Measurements from ENCODE around the gene CST4. TPM values are rescaled to one million over a fixed set of nuclear protein-coding genes. Genes with fewer than 3 reads are reported as not detected.

Gene CST4
- total and polyA plus RNA-seq, 2 donors (not counting 1 experiment from before 2014, with no cell fraction given) = not detected

DNA sequence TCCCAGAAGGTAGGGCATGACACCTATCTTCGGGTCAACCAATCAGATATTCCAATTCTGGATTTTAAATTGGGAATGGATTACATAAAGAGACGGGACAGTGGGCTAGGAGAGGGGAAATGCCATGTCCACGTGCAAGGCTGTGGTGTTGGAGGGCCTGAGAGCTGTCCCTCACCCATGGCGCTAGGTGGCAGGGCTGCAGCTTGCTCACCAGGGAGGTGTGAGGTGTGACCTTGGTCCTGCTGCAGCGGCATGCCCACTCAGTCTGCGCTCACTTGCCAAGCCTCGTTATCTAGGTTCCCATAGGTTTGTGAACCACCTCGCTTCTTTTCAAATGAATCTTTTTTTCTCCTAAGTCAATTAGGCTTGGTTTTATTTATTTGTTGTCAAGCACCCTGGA lies 31.6 kb downstream of the CST4 start:
- POLR2A ChIA-PET = no interaction called here

DNA sequence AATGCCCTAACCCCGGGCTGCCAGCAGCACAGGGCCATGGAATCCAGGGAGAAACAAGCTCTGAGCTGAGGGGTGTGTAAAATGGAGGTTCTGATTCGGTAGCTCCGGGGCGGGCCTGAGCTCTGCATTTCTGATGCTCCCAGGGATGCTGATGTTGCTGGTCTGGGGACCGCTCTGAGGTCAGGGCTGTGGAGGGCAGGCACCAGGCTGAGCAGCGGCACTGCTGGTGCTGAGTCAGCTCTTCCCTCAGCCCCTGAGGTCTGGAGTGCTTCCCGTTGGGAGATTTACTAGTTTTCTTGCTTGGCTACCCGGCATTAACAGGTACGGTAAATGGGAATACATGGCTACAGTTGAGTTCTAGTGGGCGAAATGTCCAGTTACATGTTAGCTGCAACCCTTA lies 32.5 kb downstream of the CST4 start:
- H3K4me2 ChIP-seq (replicated peaks; ENCODE audit: low read depth, low read length, poor library complexity, severe bottlenecking) = no peak overlapping the region
- intact Hi-C loops (cut with micrococcal nuclease) = no loop called here

More for the DNA sequence above, 31.6 kb downstream of the CST4 start:
- H3K27ac ChIP-seq (ENCODE audit: low read length in 2 of 2) = no peak overlapping the region
- no peak overlapping the region for H3K4me3 ChIP-seq (ENCODE audit: control extremely low read depth in 1 of 5, extremely low read depth in 1 of 5, insufficient read depth in 1 of 5, low read depth in 2 of 5, low read length in 4 of 5)
- H3K79me2 ChIP-seq (ENCODE audit: control insufficient read depth, insufficient read depth, low read length) = no peaks in the 10 kb centered on the region
- Mint-ChIP-seq H3K27ac (no peak overlapping the region), H3K4me3 (no peak overlapping the region), H3K27me3 (peaks cover 17% of the 10 kb centered on the region), H3K4me1 (peaks cover 6% of the 10 kb centered on the region), H3K9me3 (ENCODE audit: insufficient read depth) (no peaks in the 10 kb centered on the region)
- H3K9ac ChIP-seq (ENCODE audit: low read length) = no peak overlapping the region
- no peak overlapping the region for H3K4me2 ChIP-seq (replicated peaks; ENCODE audit: low read depth, low read length, poor library complexity, severe bottlenecking)
- H2AFZ ChIP-seq (ENCODE audit: insufficient read depth, low read depth, low read length, poor library complexity, severe bottlenecking) = no peak overlapping the region
- CTCF ChIA-PET = no interaction called here
- H3K27me3 ChIP-seq (replicated peaks in 1 of 4; ENCODE audit: control extremely low read depth in 1 of 4, control insufficient read depth in 3 of 4, insufficient read depth in 4 of 4, low read length in 3 of 4) = no peaks in the 10 kb centered on the region
- peaks cover 5 to 11% of the 10 kb centered on the region in 2 donors for H3K4me1 ChIP-seq (ENCODE audit: control insufficient read depth in 2 of 2, insufficient read depth in 2 of 2, low read length in 2 of 2)
- no peaks in the 10 kb centered on the region for H3K36me3 ChIP-seq (replicated peaks in 1 of 2; ENCODE audit: control extremely low read depth in 1 of 2, control insufficient read depth in 1 of 2, extremely low read depth in 1 of 2, insufficient read depth in 2 of 2, low read length in 1 of 2)
- TF ChIP-seq, protein P1, sequence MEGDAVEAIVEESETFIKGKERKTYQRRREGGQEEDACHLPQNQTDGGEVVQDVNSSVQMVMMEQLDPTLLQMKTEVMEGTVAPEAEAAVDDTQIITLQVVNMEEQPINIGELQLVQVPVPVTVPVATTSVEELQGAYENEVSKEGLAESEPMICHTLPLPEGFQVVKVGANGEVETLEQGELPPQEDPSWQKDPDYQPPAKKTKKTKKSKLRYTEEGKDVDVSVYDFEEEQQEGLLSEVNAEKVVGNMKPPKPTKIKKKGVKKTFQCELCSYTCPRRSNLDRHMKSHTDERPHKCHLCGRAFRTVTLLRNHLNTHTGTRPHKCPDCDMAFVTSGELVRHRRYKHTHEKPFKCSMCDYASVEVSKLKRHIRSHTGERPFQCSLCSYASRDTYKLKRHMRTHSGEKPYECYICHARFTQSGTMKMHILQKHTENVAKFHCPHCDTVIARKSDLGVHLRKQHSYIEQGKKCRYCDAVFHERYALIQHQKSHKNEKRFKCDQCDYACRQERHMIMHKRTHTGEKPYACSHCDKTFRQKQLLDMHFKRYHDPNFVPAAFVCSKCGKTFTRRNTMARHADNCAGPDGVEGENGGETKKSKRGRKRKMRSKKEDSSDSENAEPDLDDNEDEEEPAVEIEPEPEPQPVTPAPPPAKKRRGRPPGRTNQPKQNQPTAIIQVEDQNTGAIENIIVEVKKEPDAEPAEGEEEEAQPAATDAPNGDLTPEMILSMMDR (IDR thresholded peaks at IDR 0.05) = no peak
- TF ChIP-seq EZH2 (IDR thresholded peaks at IDR 0.05; ENCODE audit: borderline replicate concordance, insufficient read depth, low read depth, low read length, poor library complexity, severe bottlenecking) = no peak
- H3K9me3 ChIP-seq (ENCODE audit: control extremely low read depth in 1 of 3, control insufficient read depth in 2 of 3, insufficient read depth in 1 of 3, low read length in 2 of 3) = no peaks in the 10 kb centered on the region
- ATAC-seq (ENCODE audit: low read depth) (no peak), DNase-seq (no peak)
- 68% methylated on average over 4 of the region's 8 CpGs for WGBS (ENCODE audit: insufficient coverage)
- intact Hi-C loops (cut with micrococcal nuclease) = no loop called here
- H4K20me1 ChIP-seq (ENCODE audit: control insufficient read depth, insufficient read depth, low read length, poor library complexity, severe bottlenecking) = no peaks in the 10 kb centered on the region

More for the DNA sequence above, 32.5 kb downstream of the CST4 start:
- Mint-ChIP-seq H3K27ac (no peak overlapping the region), H3K4me1 (peaks cover 6% of the 10 kb centered on the region), H3K27me3 (peaks cover 17% of the 10 kb centered on the region), H3K4me3 (no peak overlapping the region), H3K9me3 (ENCODE audit: insufficient read depth) (no peaks in the 10 kb centered on the region)
- Histone ChIP-seq H3K4me3 (ENCODE audit: control extremely low read depth in 1 of 5, extremely low read depth in 1 of 5, insufficient read depth in 1 of 5, low read depth in 2 of 5, low read length in 4 of 5) (no peak overlapping the region), H3K27me3 (replicated peaks in 1 of 4; ENCODE audit: control extremely low read depth in 1 of 4, control insufficient read depth in 3 of 4, insufficient read depth in 4 of 4, low read length in 3 of 4) (no peaks in the 10 kb centered on the region), H3K9ac (ENCODE audit: low read length) (no peak overlapping the region), H4K20me1 (ENCODE audit: control insufficient read depth, insufficient read depth, low read length, poor library complexity, severe bottlenecking) (no peaks in the 10 kb centered on the region), H2AFZ (ENCODE audit: insufficient read depth, low read depth, low read length, poor library complexity, severe bottlenecking) (no peak overlapping the region), H3K9me3 (ENCODE audit: control extremely low read depth in 1 of 3, control insufficient read depth in 2 of 3, insufficient read depth in 1 of 3, low read length in 2 of 3) (no peaks in the 10 kb centered on the region), H3K36me3 (replicated peaks in 1 of 2; ENCODE audit: control extremely low read depth in 1 of 2, control insufficient read depth in 1 of 2, extremely low read depth in 1 of 2, insufficient read depth in 2 of 2, low read length in 1 of 2) (no peaks in the 10 kb centered on the region), H3K79me2 (ENCODE audit: control insufficient read depth, insufficient read depth, low read length) (no peaks in the 10 kb centered on the region), H3K27ac (ENCODE audit: low read length in 2 of 2) (no peak overlapping the region), H3K4me1 (ENCODE audit: control insufficient read depth in 2 of 2, insufficient read depth in 2 of 2, low read length in 2 of 2) (peaks cover 5 to 11% of the 10 kb centered on the region in 2 donors)
- ATAC-seq (ENCODE audit: low read depth) (no peak), DNase-seq (no peak)
- TF ChIP-seq, protein P1 (IDR thresholded peaks at IDR 0.05) = no peak
- no peak for TF ChIP-seq EZH2 (IDR thresholded peaks at IDR 0.05; ENCODE audit: borderline replicate concordance, insufficient read depth, low read depth, low read length, poor library complexity, severe bottlenecking)
- CTCF ChIA-PET = no interaction called here
- WGBS (ENCODE audit: insufficient coverage) = 70% methylated on average over 9 of the region's 10 CpGs
- POLR2A ChIA-PET = no interaction called here
